GM23338 (cell line): Measurements from ENCODE around the gene SMG6. TPM values are rescaled to one million over a fixed set of nuclear protein-coding genes. Genes with fewer than 3 reads are reported as not detected.

Experiments used
- ATAC-seq: fragments of 200-7000 bp; cut with Tn5 transposase; 3 replicates; pipeline ENCODE4 v1.9.1; 2020
- DNase-seq: peaks from one replicate; pipeline ENCODE4 v3.0.0-alpha.2; 2015; ENCODE audit warnings: low spot score
- H2AFZ ChIP-seq: fragments of 200-600 bp; sonication (generic); 2 replicates; pipeline ENCODE4 v1.8.0; 2016; ENCODE audit warnings: antibody characterized with exemption, mild to moderate bottlenecking, moderate library complexity
- H3F3A ChIP-seq: fragments of 200-600 bp; sonication (generic); replicated peaks from 2 replicates; pipeline ENCODE4 v1.8.0; 2017; ENCODE audit warnings: antibody characterized with exemption, mixed run types, low read depth
- H3K27ac ChIP-seq: fragments of 200-600 bp; sonication (generic); 2 replicates; pipeline ENCODE4 v1.6.1; 2016; ENCODE audit warnings: low read depth
- H3K27me3 ChIP-seq: fragments of 200-600 bp; sonication (generic); 2 replicates; pipeline ENCODE4 v1.8.0; 2016; ENCODE audit warnings: mild to moderate bottlenecking, mixed run types, moderate library complexity; ENCODE audit not compliant: insufficient read depth
- H3K36me3 ChIP-seq: fragments of 200-600 bp; sonication (generic); 2 replicates; pipeline ENCODE4 v1.8.0; 2016; ENCODE audit warnings: mild to moderate bottlenecking; ENCODE audit not compliant: insufficient read depth
- H3K4me1 ChIP-seq: fragments of 200-600 bp; sonication (generic); 2 replicates; pipeline ENCODE4 v1.8.0; 2016; ENCODE audit warnings: mild to moderate bottlenecking, moderate library complexity; ENCODE audit not compliant: insufficient read depth
- H3K4me2 ChIP-seq: fragments of 200-600 bp; sonication (generic); 2 replicates; pipeline ENCODE4 v1.7.1; 2017; ENCODE audit warnings: mixed run types
- H3K4me3 ChIP-seq: fragments of 200-600 bp; sonication (generic); 2 replicates; pipeline ENCODE4 v1.6.1; 2016; ENCODE audit warnings: mixed run types
- H3K79me2 ChIP-seq: fragments of 200-600 bp; sonication (generic); replicated peaks from 2 replicates; pipeline ENCODE4 v1.8.0; 2017; ENCODE audit warnings: mild to moderate bottlenecking; ENCODE audit not compliant: insufficient read depth
- H3K9me2 ChIP-seq: fragments of 200-600 bp; sonication (generic); 2 replicates; pipeline ENCODE4 v1.8.0; 2017; ENCODE audit not compliant: insufficient read depth
- H4K20me1 ChIP-seq: fragments of 200-600 bp; sonication (generic); replicated peaks from 2 replicates; pipeline ENCODE4 v1.8.0; 2017; ENCODE audit warnings: mild to moderate bottlenecking; ENCODE audit not compliant: insufficient read depth
- H3K27ac Mint-ChIP-seq: 2 replicates; pipeline ENCODE4 v1.8.0; 2020; ENCODE audit warnings: inconsistent platforms, mild to moderate bottlenecking, moderate library complexity, mixed read lengths
- H3K27me3 Mint-ChIP-seq: 3 replicates; pipeline ENCODE4 v1.8.0; 2022; ENCODE audit warnings: low read depth, mild to moderate bottlenecking, moderate library complexity, mixed read lengths, inconsistent platforms; ENCODE audit not compliant: insufficient read depth, poor library complexity
- H3K36me3 Mint-ChIP-seq: 3 replicates; pipeline ENCODE4 v1.8.0; 2021; ENCODE audit warnings: low read depth, mild to moderate bottlenecking, inconsistent platforms, moderate library complexity, mixed read lengths
- H3K4me1 Mint-ChIP-seq: 3 replicates; pipeline ENCODE4 v1.8.0; 2020; ENCODE audit warnings: mild to moderate bottlenecking, inconsistent platforms, mixed read lengths
- H3K4me3 Mint-ChIP-seq: 3 replicates; pipeline ENCODE4 v1.8.0; 2021; ENCODE audit warnings: moderate library complexity, mild to moderate bottlenecking, inconsistent platforms, mixed read lengths
- H3K9me3 Mint-ChIP-seq: 3 replicates; pipeline ENCODE4 v1.8.0; 2020; ENCODE audit warnings: moderate library complexity, mild to moderate bottlenecking, inconsistent platforms, mixed read lengths
- EZH2 ChIP-seq: fragments of 200-600 bp; sonication (generic); IDR thresholded peaks from one replicate; pipeline ENCODE4 v1.8.0; 2017; ENCODE audit warnings: antibody characterized with exemption, mild to moderate bottlenecking, low read depth; ENCODE audit not compliant: unreplicated experiment
- NANOG ChIP-seq: IDR thresholded peaks from 2 replicates; pipeline ENCODE4 v1.6.1; 2016; ENCODE audit warnings: antibody characterized with exemption, borderline replicate concordance
- POLR2AphosphoS5 ChIP-seq: IDR thresholded peaks from 2 replicates; pipeline ENCODE4 v1.6.1; 2016; ENCODE audit warnings: antibody characterized with exemption, low read depth
- ZNF331 ChIP-seq: fragments of 250-450 bp; sonication (Bioruptor Pico); IDR thresholded peaks from 2 replicates; pipeline ENCODE4 v1.5.0; 2020; ENCODE audit warnings: low read depth, mild to moderate bottlenecking, moderate library complexity
- ZNF462 ChIP-seq: fragments of 250-450 bp; sonication (Bioruptor Pico); IDR thresholded peaks from 2 replicates; pipeline ENCODE4 v1.5.0; 2020; ENCODE audit warnings: mild to moderate bottlenecking, moderate library complexity
- polyA plus RNA-seq: library from polyadenylated mRNA; unstranded; fragments of >200 nt; fragmentation: Nextera tagmentation; extraction: Ambion mirVana; gene quantifications from 2 replicates; pipeline ENCODE4 v1.2.1, GENCODE V29; 2016
- total RNA-seq: library from RNA; depleted of rRNA; stranded (reverse); fragments of >200 nt; shearing (Covaris generic); gene quantifications from 2 replicates; pipeline ENCODE4 v1.2.3, GENCODE V29; 2014
- TF ChIP-seq, protein P1 (sequence below): IDR thresholded peaks from one replicate; pipeline ENCODE4 v1.6.1; 2018; ENCODE audit warnings: antibody characterized with exemption; ENCODE audit not compliant: unreplicated experiment

SMG6 gene
- total and polyA plus RNA-seq, 2 experiments from 2014 or later = 10.4 to 43.1 TPM

DNA sequence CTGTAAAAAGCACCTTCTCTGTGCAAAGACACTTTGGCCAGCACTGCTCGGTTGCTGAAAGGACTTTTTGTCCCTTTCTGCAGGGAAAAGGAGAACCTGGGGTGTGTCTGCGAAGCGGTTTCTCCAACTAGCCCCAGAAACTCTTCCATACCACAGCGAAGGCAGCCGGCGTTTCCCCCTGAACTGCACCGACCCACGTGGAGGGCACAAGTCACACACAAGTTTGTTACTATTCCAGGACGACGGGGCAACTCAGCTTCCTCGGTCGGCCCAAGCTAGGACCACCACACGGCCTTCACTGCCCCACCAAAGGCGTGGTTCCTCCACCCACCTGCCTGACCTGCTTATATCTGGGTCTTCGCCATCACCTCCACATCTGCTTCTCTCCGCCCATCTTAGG, 280.3 kb downstream of the SMG6 start (continued):
- TF ChIP-seq, protein P1, sequence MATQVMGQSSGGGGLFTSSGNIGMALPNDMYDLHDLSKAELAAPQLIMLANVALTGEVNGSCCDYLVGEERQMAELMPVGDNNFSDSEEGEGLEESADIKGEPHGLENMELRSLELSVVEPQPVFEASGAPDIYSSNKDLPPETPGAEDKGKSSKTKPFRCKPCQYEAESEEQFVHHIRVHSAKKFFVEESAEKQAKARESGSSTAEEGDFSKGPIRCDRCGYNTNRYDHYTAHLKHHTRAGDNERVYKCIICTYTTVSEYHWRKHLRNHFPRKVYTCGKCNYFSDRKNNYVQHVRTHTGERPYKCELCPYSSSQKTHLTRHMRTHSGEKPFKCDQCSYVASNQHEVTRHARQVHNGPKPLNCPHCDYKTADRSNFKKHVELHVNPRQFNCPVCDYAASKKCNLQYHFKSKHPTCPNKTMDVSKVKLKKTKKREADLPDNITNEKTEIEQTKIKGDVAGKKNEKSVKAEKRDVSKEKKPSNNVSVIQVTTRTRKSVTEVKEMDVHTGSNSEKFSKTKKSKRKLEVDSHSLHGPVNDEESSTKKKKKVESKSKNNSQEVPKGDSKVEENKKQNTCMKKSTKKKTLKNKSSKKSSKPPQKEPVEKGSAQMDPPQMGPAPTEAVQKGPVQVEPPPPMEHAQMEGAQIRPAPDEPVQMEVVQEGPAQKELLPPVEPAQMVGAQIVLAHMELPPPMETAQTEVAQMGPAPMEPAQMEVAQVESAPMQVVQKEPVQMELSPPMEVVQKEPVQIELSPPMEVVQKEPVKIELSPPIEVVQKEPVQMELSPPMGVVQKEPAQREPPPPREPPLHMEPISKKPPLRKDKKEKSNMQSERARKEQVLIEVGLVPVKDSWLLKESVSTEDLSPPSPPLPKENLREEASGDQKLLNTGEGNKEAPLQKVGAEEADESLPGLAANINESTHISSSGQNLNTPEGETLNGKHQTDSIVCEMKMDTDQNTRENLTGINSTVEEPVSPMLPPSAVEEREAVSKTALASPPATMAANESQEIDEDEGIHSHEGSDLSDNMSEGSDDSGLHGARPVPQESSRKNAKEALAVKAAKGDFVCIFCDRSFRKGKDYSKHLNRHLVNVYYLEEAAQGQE = no peak
- TF ChIP-seq ZNF331 = no peak
- TF ChIP-seq POLR2AphosphoS5 = no peak
- TF ChIP-seq EZH2 = no peak

GRCh38 chr17:2022647-2023240, 280.8 kb downstream of the SMG6 start:
- H3K27ac Mint-ChIP-seq = no peak overlapping the region
- no peaks in the 10 kb centered on the region for H3K9me3 Mint-ChIP-seq
- H3K27me3 ChIP-seq = peaks cover 89% of the 10 kb centered on the region
- ATAC-seq (no peak), DNase-seq (no peak)
- peaks cover 82% of the 10 kb centered on the region for H3K27me3 Mint-ChIP-seq
- no peak overlapping the region for H2AFZ ChIP-seq
- no peak overlapping the region for H3K27ac ChIP-seq
- no peaks in the 10 kb centered on the region for H3K9me2 ChIP-seq
- no peaks in the 10 kb centered on the region; the same call in 2 of the 3 replicates for H3K4me1 Mint-ChIP-seq
- H3K36me3 Mint-ChIP-seq = no peaks in the 10 kb centered on the region
- peaks cover 4% of the 10 kb centered on the region; the same call in 1 of the 2 replicates for H3K4me1 ChIP-seq
- no peak overlapping the region for H3K4me3 ChIP-seq
- no peaks in the 10 kb centered on the region for H3K36me3 ChIP-seq
- no peak overlapping the region for H3K4me2 ChIP-seq
- 0 out of 2 replicates have a peak, but pooled peaks cover 4% of the 10 kb centered on the region for H3F3A ChIP-seq
- no peaks in the 10 kb centered on the region for H3K79me2 ChIP-seq
- TF ChIP-seq ZNF462 (CRISPR knock-in tag) (no peak), NANOG (no peak)
- H4K20me1 ChIP-seq = no peaks in the 10 kb centered on the region
- H3K4me3 Mint-ChIP-seq = 0 out of 3 replicates have a peak overlapping the region, but pooled peaks have one; percentile 16
